Activated T-helper 1 cell treated with anti-CD3 and anti-CD28 coated beads, Interleukin-2, amount 50 U/mL, for 16 hours (primary cell): ENCODE results near the gene HECTD4.
"Not testable (repeated sequence)": the region's sequence is repeated elsewhere in the genome, so short reads cannot be mapped to it uniquely, and the experiment has no call there.

ENCODE experiments used
- DNase-seq, 2 donors: peaks; one replicate each; pipeline ENCODE4 v3.0.0-alpha.2; 2020; ENCODE audit warnings: low read depth in 1 of 2, low spot score in 1 of 2

The HECTD4 gene

DNA sequence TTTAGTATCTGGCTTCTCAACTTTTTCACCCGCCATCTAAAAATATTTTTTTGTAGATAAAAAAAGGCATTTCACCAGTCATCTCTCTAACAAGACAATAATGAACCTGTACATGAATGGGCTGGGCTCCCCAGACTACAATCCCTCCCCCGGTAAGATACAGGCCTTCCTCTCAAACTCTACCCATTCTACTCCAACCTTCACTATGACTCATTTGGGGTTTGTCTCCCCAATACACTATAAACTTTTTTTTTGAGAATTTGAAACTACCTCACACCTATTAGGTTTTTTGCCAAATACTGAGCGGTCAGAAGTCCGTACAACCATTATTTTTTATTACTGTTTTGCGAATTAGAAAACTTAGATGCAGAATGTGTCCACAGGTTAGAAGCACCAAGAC lies 26.4 kb upstream of the HECTD4 start:
- no peak for DNase-seq

DNA sequence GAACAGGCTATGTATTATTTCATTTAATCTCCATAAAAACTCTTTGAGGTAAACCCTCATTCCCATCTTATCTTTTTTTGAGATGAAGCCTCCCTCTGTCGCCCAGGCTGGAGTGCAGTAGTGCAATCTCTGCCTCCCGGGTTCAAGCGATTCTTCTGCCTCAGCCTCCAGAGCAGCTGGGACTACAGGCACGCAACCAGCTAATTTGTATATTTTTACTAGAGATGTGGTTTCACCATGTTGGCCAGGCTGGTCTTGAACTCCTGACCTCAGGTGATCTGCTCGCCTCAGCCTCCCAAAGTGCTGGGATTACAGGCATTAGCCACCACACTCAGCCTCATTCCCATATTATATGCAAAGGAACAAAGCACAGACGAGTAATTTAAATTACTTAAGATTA lies 25.5 kb upstream of the HECTD4 start:
- DNase-seq = not testable (repeated sequence)

DNA sequence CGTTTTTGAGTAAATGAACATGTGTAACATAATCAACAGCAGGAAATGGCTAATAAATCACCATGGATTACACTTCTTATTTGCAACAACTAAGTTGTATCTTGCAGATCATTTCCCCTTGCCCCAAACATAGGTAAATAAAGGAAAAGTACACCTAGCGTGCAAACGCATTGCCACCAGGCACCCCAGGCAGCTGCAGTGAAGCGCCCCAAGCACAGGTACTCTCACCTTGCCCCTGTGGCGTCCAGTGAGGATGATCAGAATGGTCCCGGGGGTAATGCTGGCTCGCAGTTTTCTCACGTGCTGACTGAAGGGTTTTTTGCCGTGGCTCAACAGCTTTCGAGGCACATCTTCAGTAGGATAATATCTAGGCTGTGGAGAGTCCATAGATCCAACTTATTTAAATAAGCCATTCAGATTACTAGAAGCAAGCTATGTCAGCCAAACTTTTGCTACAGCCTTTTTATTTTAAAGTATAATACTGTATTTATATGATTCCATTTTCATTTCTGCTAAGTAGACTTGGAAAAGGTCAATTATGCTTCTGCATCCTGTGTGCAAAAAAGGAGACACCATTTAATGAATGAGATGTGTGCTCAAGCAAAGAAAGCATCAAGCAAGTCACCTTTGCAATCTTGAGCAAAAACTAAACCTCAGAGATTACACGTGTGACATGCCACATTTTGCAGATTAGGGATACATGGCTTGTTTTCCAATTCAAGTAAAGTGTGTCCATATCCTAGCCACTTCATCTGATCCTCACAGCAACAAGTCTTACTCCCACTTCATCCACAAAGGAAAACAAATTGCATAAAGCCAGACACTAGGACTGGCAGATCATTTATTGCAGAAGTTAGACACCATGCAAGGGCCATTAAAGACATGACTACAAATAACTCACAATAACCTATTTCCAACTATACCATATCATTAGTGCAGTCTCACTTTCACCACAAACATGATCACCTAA lies 24.6 kb upstream of the HECTD4 start:
- no peak for DNase-seq

DNA sequence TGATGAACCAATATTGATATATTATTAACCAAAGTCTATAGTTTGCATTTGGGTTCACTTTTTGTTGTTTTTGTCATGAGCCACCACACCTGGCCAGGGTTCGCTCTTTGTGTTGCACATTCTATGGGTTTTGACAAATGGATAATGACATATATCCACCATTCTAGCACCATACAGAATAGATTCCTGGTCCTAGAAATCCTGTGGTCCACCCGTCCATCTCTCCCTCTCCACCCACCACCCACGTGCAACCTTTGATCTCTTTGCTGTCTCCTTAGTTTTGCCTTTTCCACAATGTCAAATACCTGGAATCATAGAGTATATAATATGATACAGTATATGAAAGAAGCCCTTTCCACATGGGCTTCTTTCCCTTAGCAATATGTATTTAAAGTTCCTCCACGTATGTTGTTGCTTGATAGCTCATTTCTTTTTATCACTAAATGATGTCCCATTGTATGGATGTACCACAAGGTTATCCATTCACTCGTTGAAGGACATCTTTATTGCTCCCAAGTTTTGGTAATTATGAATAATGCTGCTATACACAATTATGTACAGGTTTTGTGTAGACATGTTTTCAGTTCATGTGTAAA lies 19.8 kb upstream of the HECTD4 start:
- no peak for DNase-seq

DNA sequence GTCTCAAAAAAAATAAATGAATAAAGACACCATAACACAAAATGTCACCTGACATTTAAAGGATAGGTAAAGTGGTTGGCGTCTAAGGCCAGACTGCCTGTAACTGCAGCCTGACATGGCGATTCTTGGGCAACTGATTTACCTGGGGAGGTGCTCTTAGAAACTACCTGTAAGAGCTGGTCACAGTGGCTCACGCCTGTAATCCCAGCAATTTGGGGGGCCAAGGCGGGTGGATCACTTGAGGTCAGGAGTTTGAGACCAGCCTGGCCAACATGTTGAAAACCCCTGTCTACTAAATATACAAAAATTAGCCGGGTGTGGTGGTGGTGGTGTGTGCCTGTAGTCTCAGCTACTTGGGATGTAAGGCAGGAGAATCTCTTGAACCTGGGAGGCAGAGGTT lies 18.8 kb upstream of the HECTD4 start:
- DNase-seq = no peak

DNA sequence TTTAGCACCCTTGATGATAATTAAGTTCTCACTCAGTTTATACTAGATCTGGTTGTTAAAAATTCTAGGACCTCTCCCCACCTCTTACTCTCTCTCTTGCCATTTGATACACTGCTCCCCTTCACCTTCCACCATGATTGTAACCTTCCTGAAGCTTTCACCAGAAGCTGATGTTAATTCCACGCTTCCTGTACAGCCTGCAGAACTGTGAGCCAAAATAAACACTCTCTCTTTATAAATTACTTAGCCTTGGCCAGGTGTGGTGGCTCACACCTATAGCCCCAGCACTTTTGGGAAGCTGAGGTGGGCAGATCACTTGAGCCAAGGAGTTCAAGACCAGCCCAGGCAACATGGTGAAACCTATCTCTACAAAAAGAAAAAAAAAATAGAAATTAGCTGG lies 11.1 kb upstream of the HECTD4 start:
- no peak for DNase-seq

DNA sequence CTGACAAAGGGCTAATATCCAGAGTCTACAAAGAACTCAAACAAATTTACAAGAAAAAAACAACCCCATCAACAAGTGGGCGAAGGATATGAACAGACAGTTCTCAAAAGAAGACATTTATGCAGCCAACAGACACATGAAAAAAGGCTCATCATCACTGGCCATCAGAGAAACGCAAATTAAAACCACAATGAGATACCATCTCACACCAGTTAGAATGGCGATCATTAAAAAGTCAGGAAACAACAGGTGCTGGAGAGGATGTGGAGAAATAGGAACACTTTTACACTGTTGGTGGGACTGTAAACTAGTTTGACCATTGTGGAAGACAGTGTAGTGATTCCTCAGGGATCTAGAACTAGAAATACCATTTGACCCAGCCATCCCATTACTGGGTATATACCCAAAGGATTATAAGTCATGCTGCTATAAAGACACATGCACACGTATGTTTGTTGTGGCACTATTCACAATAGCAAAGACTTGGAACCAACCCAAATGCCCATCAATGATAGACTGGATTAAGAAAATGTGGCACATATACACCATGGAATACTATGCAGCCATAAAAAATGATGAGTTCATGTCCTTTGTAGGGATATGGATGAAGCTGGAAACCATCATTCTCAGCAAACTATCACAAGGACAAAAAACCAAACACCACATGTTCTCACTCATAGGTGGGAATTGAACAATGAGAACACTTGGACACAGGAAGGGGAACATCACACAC lies 7.9 kb upstream of the HECTD4 start:
- DNase-seq = not testable (repeated sequence)

DNA sequence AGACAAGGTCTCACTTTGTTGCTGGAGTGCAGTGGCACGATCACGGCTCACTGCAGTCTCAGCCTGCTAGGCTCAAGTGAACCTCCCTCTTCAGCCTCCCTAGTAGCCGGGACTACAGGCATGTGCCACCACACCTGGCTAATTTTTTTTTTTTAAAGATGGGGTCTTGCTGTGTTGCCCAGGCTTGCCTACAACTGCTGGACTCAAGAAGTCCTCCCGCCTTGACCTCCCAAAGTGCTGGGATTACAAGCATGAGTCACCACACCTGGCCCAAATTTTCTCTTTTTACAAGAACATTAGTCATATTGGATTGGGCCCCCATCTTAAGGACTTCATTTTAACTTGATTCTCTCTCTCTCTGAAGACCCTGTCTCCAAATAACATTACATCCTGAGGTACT lies 7.0 kb upstream of the HECTD4 start:
- DNase-seq = no peak

DNA sequence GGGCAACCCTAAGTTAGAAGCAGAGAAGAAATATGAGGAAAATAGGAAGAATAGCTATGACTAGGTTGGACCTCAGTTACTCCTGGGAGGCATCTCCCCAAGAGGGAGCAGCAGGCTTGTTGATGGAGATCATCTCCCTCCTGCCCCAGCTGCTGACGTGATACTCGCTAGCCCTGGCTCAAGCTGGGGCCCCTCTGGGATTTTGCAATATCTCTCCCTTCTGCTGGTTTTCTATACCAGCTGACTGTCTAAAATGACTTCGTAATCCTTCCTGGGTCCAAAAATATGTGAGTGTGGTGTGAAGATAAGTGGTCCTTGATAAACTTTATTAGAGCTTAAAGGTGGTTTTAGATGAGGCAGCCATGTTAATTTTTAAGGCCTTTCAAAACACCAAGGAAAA lies 4.5 kb upstream of the HECTD4 start:
- no peak for DNase-seq

DNA sequence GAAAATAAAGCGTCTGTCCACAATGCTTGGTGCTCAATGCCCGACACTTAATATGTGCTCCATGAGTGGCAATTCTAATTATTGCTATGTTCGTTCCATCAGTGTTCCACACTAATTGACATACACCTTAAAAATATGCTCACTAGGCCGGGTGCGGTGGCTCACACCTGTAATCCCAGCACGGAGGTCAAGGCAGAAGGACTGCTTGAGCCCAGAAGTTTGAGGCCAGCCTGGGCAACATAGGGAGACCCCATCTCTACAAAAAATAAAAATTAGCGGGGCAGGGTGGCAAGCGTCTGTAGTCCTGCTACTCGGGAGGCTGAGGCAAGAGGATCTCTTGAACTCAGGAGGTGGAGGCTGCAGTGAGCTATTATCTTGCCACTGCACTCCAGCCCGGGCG lies 635 bp upstream of the HECTD4 start:
- DNase-seq = no peak

DNA sequence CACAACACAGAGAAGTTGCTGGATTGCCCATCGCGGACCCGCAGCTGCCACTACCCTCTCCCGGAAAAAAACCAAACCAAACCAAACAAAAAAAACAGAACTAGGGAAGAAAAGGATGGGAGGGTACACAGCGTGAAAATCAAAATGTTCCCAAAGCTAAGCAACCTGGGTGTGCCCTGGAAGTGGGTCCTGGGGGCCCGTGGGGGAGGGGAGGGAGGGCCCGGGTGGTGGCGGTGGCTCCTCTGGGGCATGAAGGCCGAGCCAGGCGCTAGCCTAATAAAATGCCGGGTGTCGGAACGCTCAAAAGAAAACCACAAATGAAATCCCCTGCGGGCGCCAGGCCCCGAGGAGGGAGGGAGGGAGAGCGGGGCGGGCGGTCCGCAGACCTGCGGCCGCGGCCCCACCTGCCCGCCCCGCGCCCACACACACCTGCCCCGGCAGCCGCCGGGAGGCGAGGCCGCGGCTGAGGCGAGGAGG lies 787 bp downstream of the HECTD4 start:
- peak in 1 of 2 donors; percentile 15 for DNase-seq

DNA sequence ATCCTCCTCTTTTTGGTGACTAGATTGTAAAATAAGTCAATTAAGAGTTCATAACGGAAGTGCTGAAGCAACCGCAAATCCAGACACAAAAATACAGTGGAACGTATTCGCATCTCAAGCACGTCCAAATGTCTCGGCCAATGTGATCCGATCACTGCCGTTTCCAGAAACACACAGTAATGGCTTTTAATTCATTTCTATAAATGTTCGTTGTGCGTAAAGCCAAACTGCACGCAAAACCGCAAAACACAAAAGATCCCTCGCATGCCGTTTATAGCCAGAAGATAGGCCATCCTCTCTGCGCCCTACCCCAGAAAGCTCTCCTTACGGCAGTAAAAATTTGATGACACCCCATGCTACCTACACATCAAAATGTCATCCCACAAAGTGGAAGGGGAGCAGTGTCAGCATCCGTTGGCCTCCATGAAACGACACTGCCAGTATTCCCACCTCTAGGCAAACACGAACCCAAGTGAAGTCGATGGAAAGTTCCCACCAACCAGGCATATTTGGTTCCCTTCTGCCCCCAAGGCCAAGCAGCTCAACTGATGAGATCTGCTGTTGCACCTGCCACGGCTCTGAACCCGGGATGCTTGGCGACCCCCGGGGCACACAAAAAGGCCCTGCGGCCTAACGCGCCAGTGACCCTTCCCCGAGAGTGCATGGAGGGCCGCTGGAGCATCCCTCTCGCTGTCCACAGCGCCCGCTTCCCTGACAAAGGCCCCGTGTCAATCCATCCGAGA lies 1.4 kb downstream of the HECTD4 start:
- DNase-seq = no peak

DNA sequence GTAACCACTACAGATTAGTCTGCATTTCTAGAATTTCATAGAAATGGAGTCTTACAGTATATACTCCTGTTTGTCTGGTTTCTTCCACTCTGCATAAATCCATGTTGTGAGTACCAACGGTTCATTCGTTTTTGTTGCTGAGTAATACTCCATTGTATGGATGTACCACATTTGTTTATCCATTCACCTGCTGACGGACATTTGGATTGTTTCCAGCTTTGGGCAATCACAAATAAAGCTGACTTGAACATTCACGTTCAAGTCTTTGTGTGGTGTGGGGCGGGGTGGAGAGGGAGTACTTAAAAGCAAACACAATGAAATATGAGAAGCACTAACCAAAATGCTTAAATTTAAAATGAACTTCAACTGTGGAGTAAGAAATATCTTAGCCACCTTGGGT lies 7.1 kb downstream of the HECTD4 start:
- no peak for DNase-seq

DNA sequence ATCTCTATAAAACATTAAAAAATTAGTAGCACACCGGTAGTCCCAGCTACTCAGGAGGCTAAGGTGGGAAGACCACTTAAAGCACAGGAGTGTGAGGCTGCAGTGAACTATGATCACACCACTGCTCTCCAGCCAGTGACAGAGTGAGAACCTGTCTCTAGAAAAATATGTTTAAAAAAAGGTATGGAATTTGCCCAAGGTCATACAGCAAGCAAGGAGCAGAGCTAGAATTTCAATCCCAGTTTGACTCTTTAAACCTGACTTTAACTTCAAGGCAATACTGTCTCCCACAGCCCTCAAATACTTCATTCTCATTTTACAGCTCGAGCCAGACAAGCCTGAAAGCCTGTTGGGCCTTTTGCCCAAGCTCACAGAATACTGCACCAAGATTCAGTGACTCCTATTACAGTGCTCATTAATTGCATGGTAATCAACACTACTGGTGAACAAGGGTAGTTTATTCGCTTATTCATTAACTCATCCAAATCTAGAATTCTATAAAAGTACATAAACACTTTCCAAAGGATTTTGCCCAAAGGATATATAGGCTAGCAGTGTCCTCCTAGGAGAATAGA lies 8.0 kb downstream of the HECTD4 start:
- no peak for DNase-seq

DNA sequence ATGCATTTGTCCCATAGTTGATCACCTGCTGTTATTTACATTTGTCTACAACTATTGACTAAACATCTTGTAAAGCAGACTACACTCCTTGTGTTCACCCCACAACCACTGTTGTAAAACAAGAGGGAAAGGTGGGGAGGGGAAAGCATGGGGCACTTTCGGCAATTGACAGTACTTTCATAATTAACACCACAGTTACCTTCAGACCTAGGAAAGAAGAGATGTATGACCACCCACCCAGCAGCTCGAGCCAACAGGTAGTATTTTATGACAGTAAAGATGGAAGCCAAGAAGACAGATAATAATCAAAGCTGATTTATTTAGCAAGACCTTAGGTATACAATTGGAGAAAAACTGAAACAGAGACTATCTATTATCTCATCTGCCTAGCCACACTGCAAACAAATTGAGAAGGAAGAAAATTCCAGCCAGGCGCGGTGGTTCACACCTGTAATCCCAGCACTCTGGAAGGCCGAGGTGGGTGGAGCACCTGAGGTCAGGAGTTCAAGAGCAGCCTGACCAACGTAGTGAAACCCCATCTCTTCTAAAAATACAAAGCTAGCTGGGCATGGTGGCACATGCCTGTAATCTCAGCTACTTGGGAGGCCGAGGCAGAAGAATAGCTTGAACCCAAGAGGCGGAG lies 11.2 kb downstream of the HECTD4 start:
- no peak for DNase-seq

DNA sequence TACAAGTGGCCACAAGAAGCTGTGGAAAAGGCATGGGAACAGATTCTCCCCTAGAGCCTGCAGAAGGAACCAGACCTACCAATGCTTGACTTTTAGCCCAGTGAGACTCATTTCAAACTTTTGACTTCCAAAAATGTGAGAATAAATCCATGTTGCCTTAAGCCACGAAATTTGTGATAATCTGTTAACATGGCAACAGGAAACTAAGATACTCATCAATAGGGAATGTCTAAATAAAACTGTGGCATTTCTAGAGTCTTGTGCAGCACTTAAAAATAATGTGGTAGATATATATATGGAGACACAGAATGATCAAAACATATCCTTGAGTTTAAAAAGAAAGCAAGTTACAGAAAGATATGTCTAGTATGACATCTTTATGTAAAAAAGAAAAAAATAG lies 12.0 kb downstream of the HECTD4 start:
- no peak for DNase-seq

DNA sequence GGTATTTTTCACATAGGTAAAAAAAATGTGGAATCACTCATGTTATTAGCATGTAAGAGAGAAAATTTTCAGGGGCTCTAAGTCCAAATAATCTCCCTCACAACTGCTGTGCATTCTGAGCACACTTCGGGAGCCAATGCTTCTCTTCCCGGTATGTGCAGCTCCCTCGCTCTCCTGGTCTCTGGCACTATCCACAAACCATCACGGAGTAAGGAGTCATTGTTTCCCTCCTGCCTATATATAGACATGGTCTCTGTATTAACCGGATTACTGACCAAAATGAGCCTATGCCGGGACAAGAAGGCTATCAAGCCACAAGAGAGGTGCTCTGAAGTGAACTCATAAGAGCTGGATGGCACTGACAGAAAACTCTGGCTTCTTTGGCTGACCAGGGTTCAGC lies 13.4 kb downstream of the HECTD4 start:
- DNase-seq = no peak

DNA sequence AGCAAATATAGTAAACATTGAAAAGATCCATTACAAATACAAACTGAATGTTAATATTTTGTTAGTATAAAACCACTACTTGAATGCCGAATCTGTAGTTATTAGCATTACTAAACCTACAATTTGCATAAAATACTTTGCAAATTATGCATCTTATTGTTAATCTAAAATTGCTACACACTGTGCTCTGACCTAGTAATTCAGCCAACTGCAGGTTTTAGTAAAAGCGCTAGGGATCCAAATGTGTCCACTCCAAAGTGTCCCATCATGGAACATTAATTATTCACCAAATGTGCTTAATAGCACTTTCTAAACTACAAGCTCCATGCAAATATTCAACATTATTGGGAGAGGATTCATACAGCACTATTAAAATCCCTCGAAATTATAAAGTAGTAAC lies 14.3 kb downstream of the HECTD4 start:
- DNase-seq = no peak

DNA sequence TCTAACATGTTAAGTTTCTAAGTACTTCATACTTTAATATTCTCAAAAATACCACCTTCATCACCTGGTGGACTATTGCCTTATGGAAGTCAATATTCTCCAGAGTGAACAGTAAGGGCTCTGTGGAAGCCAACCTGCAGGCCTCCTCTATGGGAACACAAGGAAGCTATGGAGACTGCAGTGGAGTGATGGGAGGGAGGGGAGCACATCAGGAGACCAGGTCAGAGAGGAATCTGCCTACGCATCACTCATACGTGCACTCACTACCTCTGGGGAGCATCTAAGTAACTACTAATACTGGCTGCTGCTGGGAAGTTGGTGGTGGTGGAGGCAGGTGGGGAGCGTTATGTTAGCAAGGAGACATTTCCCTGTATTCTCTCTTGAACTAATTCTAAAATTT lies 19.9 kb downstream of the HECTD4 start:
- DNase-seq = no peak

DNA sequence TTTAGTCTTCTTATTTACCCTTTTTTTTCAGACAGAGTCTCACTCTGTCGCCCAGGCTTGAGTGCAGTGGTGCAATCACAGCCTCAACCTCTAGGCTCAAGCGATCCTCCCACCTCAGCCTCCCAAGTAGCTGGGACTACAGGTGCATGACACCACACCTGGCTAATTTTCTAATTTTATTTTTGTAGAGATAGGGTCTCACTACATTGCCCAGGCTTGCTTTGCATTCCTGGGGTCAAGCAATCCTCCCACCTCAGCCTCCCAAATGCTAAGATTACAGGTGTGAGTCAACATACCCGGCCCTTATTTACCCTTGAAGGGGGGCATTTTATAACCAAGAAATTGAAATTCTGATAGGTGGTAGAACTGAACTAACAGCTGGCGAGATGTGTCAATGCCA lies 21.0 kb downstream of the HECTD4 start:
- no peak for DNase-seq
